Measurements from ENCODE around the gene PALD1.

PALD1 gene

GRCh38 chr10:70500812-70501301, 22.3 kb downstream of the PALD1 start:
- no peak for DNase-seq (ENCODE audit: low read depth, low spot score)
- H3K27ac ChIP-seq: no peak overlapping the region

- DNase-seq (ENCODE audit: low read depth, low spot score): no peak
- H3K27ac ChIP-seq: no peak overlapping the region
These were observed 23.8 kb downstream of the PALD1 start for GRCh38 chr10:70502406-70502805.

- DNase-seq (ENCODE audit: low read depth, low spot score): no peak
- H3K27ac ChIP-seq: no peak overlapping the region
These were observed 25.2 kb downstream of the PALD1 start for GRCh38 chr10:70503776-70504175.

GRCh38 chr10:70504521-70505358, 26.2 kb downstream of the PALD1 start:
- H3K27ac ChIP-seq: no peak overlapping the region
- DNase-seq (ENCODE audit: low read depth, low spot score): no peak

GRCh38 chr10:70505908-70506307, 27.3 kb downstream of the PALD1 start:
- DNase-seq (ENCODE audit: low read depth, low spot score): no peak
- no peak overlapping the region for H3K27ac ChIP-seq

- H3K27ac ChIP-seq: no peak overlapping the region
- DNase-seq (ENCODE audit: low read depth, low spot score): no peak
These were observed 29.4 kb downstream of the PALD1 start for GRCh38 chr10:70507966-70508365.

GRCh38 chr10:70508912-70509756, 30.6 kb downstream of the PALD1 start:
- DNase-seq (ENCODE audit: low read depth, low spot score): no peak
- no peak overlapping the region for H3K27ac ChIP-seq

- no peak overlapping the region for H3K27ac ChIP-seq
- no peak for DNase-seq (ENCODE audit: low read depth, low spot score)
These were observed 31.2 kb downstream of the PALD1 start for GRCh38 chr10:70509757-70510147.

- DNase-seq (ENCODE audit: low read depth, low spot score): no peak
- H3K27ac ChIP-seq: no peak overlapping the region
These were observed 31.9 kb downstream of the PALD1 start for GRCh38 chr10:70510453-70510852.

- no peak for DNase-seq (ENCODE audit: low read depth, low spot score)
- no peak overlapping the region for H3K27ac ChIP-seq
These were observed 32.3 kb downstream of the PALD1 start for GRCh38 chr10:70510904-70511303.

- no peak overlapping the region for H3K27ac ChIP-seq
- DNase-seq (ENCODE audit: low read depth, low spot score): no peak
These were observed 33.6 kb downstream of the PALD1 start for GRCh38 chr10:70512149-70512639.

- no peak overlapping the region for H3K27ac ChIP-seq
- DNase-seq (ENCODE audit: low read depth, low spot score): no peak
These were observed 35.3 kb downstream of the PALD1 start for GRCh38 chr10:70513848-70514309.

- H3K27ac ChIP-seq: no peak overlapping the region
- no peak for DNase-seq (ENCODE audit: low read depth, low spot score)
These were observed 36.0 kb downstream of the PALD1 start for GRCh38 chr10:70514591-70514990.

- DNase-seq (ENCODE audit: low read depth, low spot score): no peak
- H3K27ac ChIP-seq: no peak overlapping the region
These were observed 36.6 kb downstream of the PALD1 start for GRCh38 chr10:70515035-70515667.

- peak; percentile 27 for DNase-seq (ENCODE audit: low read depth, low spot score)
- no peak overlapping the region for H3K27ac ChIP-seq
These were observed 40.1 kb downstream of the PALD1 start for GRCh38 chr10:70518695-70519094.

- H3K27ac ChIP-seq: no peak overlapping the region
- DNase-seq (ENCODE audit: low read depth, low spot score): no peak
These were observed 44.5 kb downstream of the PALD1 start for GRCh38 chr10:70523057-70523456.

GRCh38 chr10:70523549-70523948, 45.0 kb downstream of the PALD1 start:
- H3K27ac ChIP-seq: no peak overlapping the region
- no peak for DNase-seq (ENCODE audit: low read depth, low spot score)

- H3K27ac ChIP-seq: no peak overlapping the region
- no peak for DNase-seq (ENCODE audit: low read depth, low spot score)
These were observed 49.7 kb downstream of the PALD1 start for GRCh38 chr10:70528314-70528713.

GRCh38 chr10:70528741-70529362, 50.3 kb downstream of the PALD1 start:
- no peak for DNase-seq (ENCODE audit: low read depth, low spot score)
- H3K27ac ChIP-seq: no peak overlapping the region

GRCh38 chr10:70529848-70530247, 51.3 kb downstream of the PALD1 start:
- no peak for DNase-seq (ENCODE audit: low read depth, low spot score)

More at GRCh38 chr10:70529848-70530247, 51.3 kb downstream of the PALD1 start:
- H3K27ac ChIP-seq: no peak overlapping the region
